Neural cell (in vitro differentiated cells): ENCODE measurements around the gene SORCS1. TPM values are rescaled to one million over a fixed set of nuclear protein-coding genes. Genes with fewer than 3 reads are reported as not detected.

Experiments
- H2AFZ ChIP-seq: fragments of 200-600, 300-800 bp; sonication (generic), shearing (Covaris generic); 2 replicates; pipeline ENCODE4 v1.6.0; 2014; ENCODE audit warnings: low read depth, mild to moderate bottlenecking, antibody characterized with exemption, low read length, moderate library complexity
- H3F3A ChIP-seq: fragments of 200-600 bp; shearing (Covaris generic); 2 replicates; pipeline ENCODE4 v1.6.1; 2016; ENCODE audit warnings: mild to moderate bottlenecking, moderate library complexity, mixed read lengths, antibody characterized with exemption, low read length; ENCODE audit not compliant: insufficient read depth, poor library complexity, severe bottlenecking
- H3K27ac ChIP-seq: fragments of 200-600, 300-800 bp; sonication (generic), shearing (Covaris generic); 2 replicates; pipeline ENCODE4 v1.5.1; 2014; ENCODE audit warnings: mild to moderate bottlenecking, low read length, moderate library complexity
- H3K27me3 ChIP-seq: fragments of 300-800, 200-600 bp; sonication (generic), shearing (Covaris generic); 2 replicates; pipeline ENCODE4 v1.6.0; 2014; ENCODE audit warnings: mild to moderate bottlenecking, low read depth, low read length, moderate library complexity; ENCODE audit not compliant: insufficient read depth
- H3K36me3 ChIP-seq: fragments of 300-800, 200-600 bp; sonication (generic), shearing (Covaris generic); 2 replicates; pipeline ENCODE4 v1.5.1; 2014; ENCODE audit warnings: mild to moderate bottlenecking, antibody characterized with exemption, low read length, moderate library complexity; ENCODE audit not compliant: insufficient read depth
- H3K4me2 ChIP-seq: fragments of 300-800, 200-600 bp; sonication (generic), shearing (Covaris generic); 2 replicates; pipeline ENCODE4 v1.6.0; 2014; ENCODE audit warnings: mild to moderate bottlenecking, low read length
- H3K4me3 ChIP-seq: fragments of 300-800, 200-600 bp; sonication (generic), shearing (Covaris generic); 2 replicates; pipeline ENCODE4 v1.5.1; 2014; ENCODE audit warnings: mild to moderate bottlenecking, low read length, moderate library complexity
- H3K79me2 ChIP-seq: fragments of 200-600 bp; shearing (Covaris generic); replicated peaks from 2 replicates; pipeline ENCODE4 v1.6.0; 2014; ENCODE audit warnings: mild to moderate bottlenecking, low read length, moderate library complexity; ENCODE audit not compliant: insufficient read depth
- H3K9ac ChIP-seq: fragments of 300-800, 200-600 bp; sonication (generic), shearing (Covaris generic); 2 replicates; pipeline ENCODE4 v1.6.1; 2016; ENCODE audit warnings: mild to moderate bottlenecking, low read length, mixed read lengths
- H3K9me2 ChIP-seq: fragments of 200-600 bp; shearing (Covaris generic); 2 replicates; pipeline ENCODE4 v1.6.1; 2016; ENCODE audit warnings: mild to moderate bottlenecking, low read length, mixed read lengths; ENCODE audit not compliant: insufficient read depth
- H3K9me3 ChIP-seq: fragments of 200-600, 300-800 bp; sonication (generic), shearing (Covaris generic); 2 replicates; pipeline ENCODE4 v1.6.1; 2016; ENCODE audit warnings: mild to moderate bottlenecking, mixed run types, low read length, moderate library complexity, mixed read lengths
- H4K20me1 ChIP-seq: fragments of 200-600 bp; shearing (Covaris generic); 2 replicates; pipeline ENCODE4 v1.6.1; 2016; ENCODE audit warnings: mild to moderate bottlenecking, mixed run types; ENCODE audit not compliant: insufficient read depth
- EP300 ChIP-seq: fragments of 450-650 bp; conservative IDR thresholded peaks from 2 replicates; pipeline ENCODE4 v1.6.1; 2014; ENCODE audit warnings: antibody characterized with exemption, mild to moderate bottlenecking, moderate library complexity; ENCODE audit not compliant: poor library complexity, severe bottlenecking
- EZH2 ChIP-seq: fragments of 200-600, 300-800 bp; shearing (Covaris generic), sonication (generic); IDR thresholded peaks from 2 replicates; pipeline ENCODE4 v1.6.1; 2014; ENCODE audit warnings: antibody characterized with exemption, low read length, borderline replicate concordance, mild to moderate bottlenecking; ENCODE audit not compliant: insufficient read depth, poor library complexity, severe bottlenecking
- MXI1 ChIP-seq: fragments of 450-650 bp; conservative IDR thresholded peaks from 2 replicates; pipeline ENCODE4 v1.6.1; 2014; ENCODE audit warnings: antibody characterized with exemption, mild to moderate bottlenecking; ENCODE audit not compliant: poor library complexity, severe bottlenecking
- POLR2AphosphoS5 ChIP-seq: IDR thresholded peaks from 2 replicates; pipeline ENCODE4 v1.6.1; 2012
- RAD21 ChIP-seq: fragments of 450-650 bp; conservative IDR thresholded peaks from 2 replicates; pipeline ENCODE4 v1.6.1; 2014; ENCODE audit warnings: antibody characterized with exemption, mild to moderate bottlenecking, moderate library complexity
- SMC3 ChIP-seq: fragments of 450-650 bp; conservative IDR thresholded peaks from 2 replicates; pipeline ENCODE4 v1.6.1; 2014; ENCODE audit warnings: antibody characterized with exemption, mild to moderate bottlenecking, moderate library complexity; ENCODE audit not compliant: poor library complexity
- TAF1 ChIP-seq: IDR thresholded peaks from 2 replicates; pipeline ENCODE4 v1.6.1; 2012; ENCODE audit warnings: low read depth
- polyA plus RNA-seq: library from polyadenylated mRNA; depleted of rRNA; stranded (reverse); fragments of >200 nt; gene quantifications from 2 replicates; pipeline ENCODE4 v1.2.3, GENCODE V29; 2014
- TF ChIP-seq, protein P1 (sequence below): IDR thresholded peaks from 2 replicates; pipeline ENCODE4 v1.6.1; 2012; ENCODE audit warnings: borderline replicate concordance
- TF ChIP-seq, protein P2 (sequence below): fragments of 450-650 bp; IDR thresholded peaks from 2 replicates; pipeline ENCODE4 v1.5.1; 2014; ENCODE audit warnings: antibody characterized with exemption, mild to moderate bottlenecking, moderate library complexity; ENCODE audit not compliant: poor library complexity, severe bottlenecking

The SORCS1 gene
- polyA plus RNA-seq, 1 donor from 2014 or later, result 27.0 TPM

DNA sequence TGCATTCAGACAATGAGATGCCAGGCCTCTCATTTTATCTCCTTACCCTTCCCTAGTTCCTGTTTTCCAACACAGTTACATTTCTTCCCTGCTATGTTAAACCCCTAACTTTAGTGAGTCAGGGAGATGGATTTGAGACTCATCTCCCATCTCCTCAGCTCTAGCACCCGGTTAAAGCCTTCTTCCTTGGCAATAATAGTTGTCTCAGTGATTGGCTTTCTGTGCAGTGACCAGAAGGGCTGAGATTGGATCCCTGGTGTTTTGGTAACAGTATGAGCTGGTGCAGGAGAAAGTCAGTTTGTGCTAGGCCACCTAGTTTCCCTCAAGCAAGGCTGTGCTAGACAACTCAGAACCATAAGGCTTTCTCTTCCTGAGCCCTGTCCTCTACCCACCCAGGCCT lies 212.5 kb downstream of the SORCS1 start:
- H3K27me3 ChIP-seq, result no peaks in the 10 kb centered on the region
- H3K4me2 ChIP-seq, result no peak overlapping the region
- H3K27ac ChIP-seq, result no peak overlapping the region
- no peak overlapping the region for H3K9ac ChIP-seq
- TF ChIP-seq EP300, result no peak
- TF ChIP-seq, protein P1, sequence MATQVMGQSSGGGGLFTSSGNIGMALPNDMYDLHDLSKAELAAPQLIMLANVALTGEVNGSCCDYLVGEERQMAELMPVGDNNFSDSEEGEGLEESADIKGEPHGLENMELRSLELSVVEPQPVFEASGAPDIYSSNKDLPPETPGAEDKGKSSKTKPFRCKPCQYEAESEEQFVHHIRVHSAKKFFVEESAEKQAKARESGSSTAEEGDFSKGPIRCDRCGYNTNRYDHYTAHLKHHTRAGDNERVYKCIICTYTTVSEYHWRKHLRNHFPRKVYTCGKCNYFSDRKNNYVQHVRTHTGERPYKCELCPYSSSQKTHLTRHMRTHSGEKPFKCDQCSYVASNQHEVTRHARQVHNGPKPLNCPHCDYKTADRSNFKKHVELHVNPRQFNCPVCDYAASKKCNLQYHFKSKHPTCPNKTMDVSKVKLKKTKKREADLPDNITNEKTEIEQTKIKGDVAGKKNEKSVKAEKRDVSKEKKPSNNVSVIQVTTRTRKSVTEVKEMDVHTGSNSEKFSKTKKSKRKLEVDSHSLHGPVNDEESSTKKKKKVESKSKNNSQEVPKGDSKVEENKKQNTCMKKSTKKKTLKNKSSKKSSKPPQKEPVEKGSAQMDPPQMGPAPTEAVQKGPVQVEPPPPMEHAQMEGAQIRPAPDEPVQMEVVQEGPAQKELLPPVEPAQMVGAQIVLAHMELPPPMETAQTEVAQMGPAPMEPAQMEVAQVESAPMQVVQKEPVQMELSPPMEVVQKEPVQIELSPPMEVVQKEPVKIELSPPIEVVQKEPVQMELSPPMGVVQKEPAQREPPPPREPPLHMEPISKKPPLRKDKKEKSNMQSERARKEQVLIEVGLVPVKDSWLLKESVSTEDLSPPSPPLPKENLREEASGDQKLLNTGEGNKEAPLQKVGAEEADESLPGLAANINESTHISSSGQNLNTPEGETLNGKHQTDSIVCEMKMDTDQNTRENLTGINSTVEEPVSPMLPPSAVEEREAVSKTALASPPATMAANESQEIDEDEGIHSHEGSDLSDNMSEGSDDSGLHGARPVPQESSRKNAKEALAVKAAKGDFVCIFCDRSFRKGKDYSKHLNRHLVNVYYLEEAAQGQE, result no peak
- TF ChIP-seq EZH2, result no peak
- TF ChIP-seq, protein P2, sequence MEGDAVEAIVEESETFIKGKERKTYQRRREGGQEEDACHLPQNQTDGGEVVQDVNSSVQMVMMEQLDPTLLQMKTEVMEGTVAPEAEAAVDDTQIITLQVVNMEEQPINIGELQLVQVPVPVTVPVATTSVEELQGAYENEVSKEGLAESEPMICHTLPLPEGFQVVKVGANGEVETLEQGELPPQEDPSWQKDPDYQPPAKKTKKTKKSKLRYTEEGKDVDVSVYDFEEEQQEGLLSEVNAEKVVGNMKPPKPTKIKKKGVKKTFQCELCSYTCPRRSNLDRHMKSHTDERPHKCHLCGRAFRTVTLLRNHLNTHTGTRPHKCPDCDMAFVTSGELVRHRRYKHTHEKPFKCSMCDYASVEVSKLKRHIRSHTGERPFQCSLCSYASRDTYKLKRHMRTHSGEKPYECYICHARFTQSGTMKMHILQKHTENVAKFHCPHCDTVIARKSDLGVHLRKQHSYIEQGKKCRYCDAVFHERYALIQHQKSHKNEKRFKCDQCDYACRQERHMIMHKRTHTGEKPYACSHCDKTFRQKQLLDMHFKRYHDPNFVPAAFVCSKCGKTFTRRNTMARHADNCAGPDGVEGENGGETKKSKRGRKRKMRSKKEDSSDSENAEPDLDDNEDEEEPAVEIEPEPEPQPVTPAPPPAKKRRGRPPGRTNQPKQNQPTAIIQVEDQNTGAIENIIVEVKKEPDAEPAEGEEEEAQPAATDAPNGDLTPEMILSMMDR, result no peak
- TF ChIP-seq POLR2AphosphoS5, result no peak
- H3K79me2 ChIP-seq, result no peaks in the 10 kb centered on the region
- no peaks in the 10 kb centered on the region for H3K9me2 ChIP-seq
- H3K9me3 ChIP-seq, result no peaks in the 10 kb centered on the region
- H3K4me3 ChIP-seq, result no peak overlapping the region
- H3F3A ChIP-seq, result no peaks in the 10 kb centered on the region
- H3K36me3 ChIP-seq, result no peaks in the 10 kb centered on the region
- H2AFZ ChIP-seq, result no peak overlapping the region
- no peaks in the 10 kb centered on the region for H4K20me1 ChIP-seq

DNA sequence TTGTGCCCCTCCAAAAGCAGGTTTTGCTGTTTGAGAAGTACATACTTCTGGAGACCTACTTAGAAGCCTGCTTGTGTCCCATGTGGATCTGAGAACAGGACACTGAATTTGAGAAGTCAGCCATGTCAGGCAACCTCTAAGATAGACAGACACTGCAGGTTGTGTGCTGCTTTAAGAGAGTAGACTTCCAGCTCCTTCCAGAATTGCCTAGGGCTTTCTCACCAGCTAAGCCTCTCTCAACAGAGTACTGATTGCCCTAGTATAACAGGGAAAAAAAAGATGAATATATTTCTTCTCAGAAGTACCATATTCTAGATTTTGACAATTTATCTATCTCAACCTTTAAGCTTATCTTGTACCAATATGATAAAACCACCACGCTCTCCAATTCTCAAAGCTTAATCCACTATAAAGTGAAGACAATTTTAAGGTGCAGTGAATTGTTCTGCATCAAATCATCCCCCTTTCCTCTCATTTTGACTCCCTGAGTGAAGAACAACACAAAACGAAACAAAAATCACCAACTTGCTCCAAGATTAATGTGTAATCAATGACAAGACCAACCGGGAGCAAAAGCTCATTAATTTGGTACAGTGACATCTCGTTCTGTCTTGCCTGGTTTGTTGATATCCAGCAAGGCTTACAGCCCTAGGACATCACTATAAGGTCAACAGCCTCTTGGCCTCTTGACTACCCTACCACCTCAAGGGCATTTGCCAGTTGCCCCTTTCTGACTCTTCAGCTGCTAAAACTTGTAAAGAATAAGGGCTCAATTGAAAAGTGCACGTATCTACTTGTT lies 214.6 kb downstream of the SORCS1 start:
- H2AFZ ChIP-seq, result no peak overlapping the region
- no peaks in the 10 kb centered on the region for H3K36me3 ChIP-seq
- H3K27me3 ChIP-seq, result no peaks in the 10 kb centered on the region
- no peaks in the 10 kb centered on the region for H3K9me3 ChIP-seq
- TF ChIP-seq, protein P1, result no peak
- TF ChIP-seq EZH2 (no peak), EP300 (no peak), SMC3 (no peak), POLR2AphosphoS5 (no peak), TAF1 (no peak), RAD21 (no peak), MXI1 (no peak)
- TF ChIP-seq, protein P2, result no peak
- H3F3A ChIP-seq, result no peaks in the 10 kb centered on the region
- H3K9ac ChIP-seq, result no peak overlapping the region
- H4K20me1 ChIP-seq, result no peaks in the 10 kb centered on the region
- H3K4me3 ChIP-seq, result no peak overlapping the region
- no peaks in the 10 kb centered on the region for H3K9me2 ChIP-seq
- no peak overlapping the region for H3K4me2 ChIP-seq
- H3K27ac ChIP-seq, result no peak overlapping the region
- H3K79me2 ChIP-seq, result no peaks in the 10 kb centered on the region
